ENCODE data around the gene HYAL1. TPM values are rescaled to one million over a fixed set of nuclear protein-coding genes. Genes with fewer than 3 reads are reported as not detected.
A peak's percentile ranks its signal among the peaks of the same experiment; 100 is the strongest.

The HYAL1 gene
- total RNA-seq, 3 donors from 2014 or later: 3.5 to 16.1 (median 4.8) TPM

- H3K9me3 ChIP-seq: no peaks in the 10 kb centered on the region
- H3K36me3 ChIP-seq: no peaks in the 10 kb centered on the region
- no peak overlapping the region for H3K27ac ChIP-seq
- intact Hi-C loops (cut with DNase I; ENCODE audit: low total_unique reads): no loop called here
- no peaks in the 10 kb centered on the region for H3K27me3 ChIP-seq
- H3K4me1 ChIP-seq: peaks cover 0 to 17% of the 10 kb centered on the region in 2 donors
- TF ChIP-seq POLR2A (IDR thresholded peaks at IDR 0.05) (no peak), CTCF (IDR thresholded peaks at IDR 0.05) (no peak), POLR2AphosphoS5 (IDR thresholded peaks at IDR 0.05) (no peak)
- H3K4me3 ChIP-seq: no peak overlapping the region
- DNase-seq (ENCODE audit: low spot score in 2 of 2): no peak
Observed at GRCh38 chr3:50342813-50343633, 39.6 kb upstream of the HYAL1 start.

- no peak for DNase-seq (ENCODE audit: low spot score in 2 of 2)
- no peaks in the 10 kb centered on the region for H3K9me3 ChIP-seq
- intact Hi-C loops (cut with DNase I; ENCODE audit: low total_unique reads): no loop called here
- H3K4me1 ChIP-seq: peaks cover 0 to 17% of the 10 kb centered on the region in 2 donors
- no peaks in the 10 kb centered on the region for H3K27me3 ChIP-seq
- no peak for TF ChIP-seq POLR2AphosphoS5 (IDR thresholded peaks at IDR 0.05)
- TF ChIP-seq CTCF (IDR thresholded peaks at IDR 0.05): no peak
- no peak for TF ChIP-seq POLR2A (IDR thresholded peaks at IDR 0.05)
- H3K4me3 ChIP-seq: no peak overlapping the region
- H3K27ac ChIP-seq: no peak overlapping the region
- no peaks in the 10 kb centered on the region for H3K36me3 ChIP-seq
Observed at GRCh38 chr3:50341996-50342650, 38.7 kb upstream of the HYAL1 start.

DNA sequence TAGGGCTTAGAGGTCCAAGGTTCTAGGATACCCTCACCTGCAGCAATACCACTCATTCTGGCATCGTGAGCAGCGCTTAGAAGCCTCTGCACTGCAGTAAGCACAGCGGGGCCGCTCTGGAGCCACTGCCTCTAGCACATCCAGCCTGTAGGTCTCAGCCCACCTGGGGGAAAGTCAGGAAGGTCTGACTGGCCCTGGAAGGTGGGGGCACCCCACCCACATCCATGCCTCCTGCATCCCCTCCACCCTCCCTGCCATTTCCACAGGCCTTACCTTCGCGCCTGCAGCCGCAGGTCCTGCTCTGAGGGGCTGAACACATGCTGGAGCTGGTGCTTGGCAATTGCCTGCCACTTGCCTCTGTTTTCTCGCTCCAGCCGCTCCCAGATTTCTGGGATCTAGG is 38.2 kb upstream of the HYAL1 start:
- no peaks in the 10 kb centered on the region for H3K36me3 ChIP-seq
- H3K4me1 ChIP-seq: peaks cover 0 to 17% of the 10 kb centered on the region in 2 donors
- no peaks in the 10 kb centered on the region for H3K9me3 ChIP-seq
- H3K27me3 ChIP-seq: no peaks in the 10 kb centered on the region
- H3K27ac ChIP-seq: peak overlapping the region in 1 of 2 donors; percentile 90
- intact Hi-C loops (cut with DNase I; ENCODE audit: low total_unique reads): no loop called here
- peak overlapping the region; percentile 62 to 90 (median 65) for H3K4me3 ChIP-seq
- TF ChIP-seq POLR2A (IDR thresholded peaks at IDR 0.05) (no peak), POLR2AphosphoS5 (IDR thresholded peaks at IDR 0.05) (no peak), CTCF (IDR thresholded peaks at IDR 0.05) (no peak)
- no peak for DNase-seq (ENCODE audit: low spot score in 2 of 2)

- intact Hi-C loops (cut with DNase I; ENCODE audit: low total_unique reads): no loop called here
- TF ChIP-seq POLR2AphosphoS5 (IDR thresholded peaks at IDR 0.05) (peak; percentile 18 to 70 (median 48)), POLR2A (IDR thresholded peaks at IDR 0.05) (no peak)
- Histone ChIP-seq H3K27ac (peak within 1 kb of the TSS; percentile 66 to 90), H3K36me3 (no peaks in the 10 kb centered on the region), H3K27me3 (no peaks in the 10 kb centered on the region), H3K4me3 (peak within 1 kb of the TSS; percentile 62 to 90 (median 65)), H3K9me3 (no peaks in the 10 kb centered on the region), H3K4me1 (peaks cover 8 to 23% of the 10 kb centered on the region in 2 donors)
- no peak for DNase-seq (ENCODE audit: low spot score in 2 of 2)
Observed at GRCh38 chr3:50340448-50341329, 37.3 kb upstream of the HYAL1 start, which contains the start of gene RASSF1. TSS of gene RASSF1 (minus strand) at chr3:50340836. CDS start at chr3:50340805, 31 bp downstream.

GRCh38 chr3:50340147-50340447 is 36.7 kb upstream of the HYAL1 start:
- no peaks in the 10 kb centered on the region for H3K27me3 ChIP-seq
- H3K4me1 ChIP-seq: peaks cover 8 to 23% of the 10 kb centered on the region in 2 donors
- DNase-seq (ENCODE audit: low spot score in 2 of 2): no peak
- no peaks in the 10 kb centered on the region for H3K9me3 ChIP-seq
- H3K36me3 ChIP-seq: no peaks in the 10 kb centered on the region
- H3K27ac ChIP-seq: peak overlapping the region; percentile 66 to 90
- TF ChIP-seq POLR2A (IDR thresholded peaks at IDR 0.05) (no peak), POLR2AphosphoS5 (IDR thresholded peaks at IDR 0.05) (no peak), CTCF (IDR thresholded peaks at IDR 0.05) (no peak)
- H3K4me3 ChIP-seq: peak overlapping the region; percentile 62 to 90 (median 65)
- intact Hi-C loops (cut with DNase I; ENCODE audit: low total_unique reads): no loop called here

Measured in breast epithelium (tissue), 4 donors.